DMS153 treated with DMSO at 0.1 percent for 48 hours (cell line): ENCODE measurements around the gene USP15.
A peak's percentile ranks its signal among the peaks of the same experiment; 100 is the strongest.
"Not testable (repeated sequence)": the region's sequence is repeated elsewhere in the genome, so short reads cannot be mapped to it uniquely, and the experiment has no call there.

Experiments
- DNase-seq: peaks from one replicate; lab custom pipeline; 2025; ENCODE audit not compliant: unreplicated experiment; lab: John Stamatoyannopoulos, UW

Gene USP15

DNA sequence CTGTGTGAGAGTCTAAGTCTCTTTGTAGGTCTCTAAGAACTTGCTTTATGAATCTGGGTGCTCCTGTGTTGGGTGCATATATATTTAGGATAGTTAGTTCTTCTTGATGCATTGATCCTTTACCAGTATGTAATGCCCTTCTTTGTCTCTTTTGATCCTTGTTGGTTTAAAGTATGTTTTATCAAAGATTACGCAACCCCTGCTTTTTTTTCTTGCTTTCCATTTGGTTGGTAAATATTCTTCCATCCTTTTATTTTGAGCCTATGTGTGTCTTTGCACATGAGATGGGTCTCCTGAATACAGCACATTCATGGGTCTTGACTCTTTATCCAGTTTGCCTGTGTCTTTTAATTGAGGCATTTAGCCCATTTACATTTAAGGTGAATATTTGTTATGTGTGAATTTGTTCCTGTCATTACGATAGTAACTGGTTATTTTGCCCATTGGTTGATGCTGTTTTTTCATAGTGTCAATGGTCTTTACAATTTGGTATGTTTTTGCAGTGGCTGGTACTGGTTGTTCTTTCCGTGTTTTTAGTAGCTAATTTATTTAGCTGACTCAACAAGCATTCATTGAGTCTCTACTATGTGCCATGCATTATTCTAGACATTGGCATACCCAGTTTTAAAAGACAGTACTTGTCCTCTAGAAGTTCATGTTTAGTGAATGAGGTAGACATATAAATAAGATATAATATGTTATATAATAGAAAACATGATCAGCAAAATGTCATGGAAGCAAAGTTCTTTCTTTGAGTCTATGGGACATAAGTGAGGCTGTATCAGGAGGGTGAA is 108.4 kb downstream of the USP15 start:
- not testable (repeated sequence) for DNase-seq

DNA sequence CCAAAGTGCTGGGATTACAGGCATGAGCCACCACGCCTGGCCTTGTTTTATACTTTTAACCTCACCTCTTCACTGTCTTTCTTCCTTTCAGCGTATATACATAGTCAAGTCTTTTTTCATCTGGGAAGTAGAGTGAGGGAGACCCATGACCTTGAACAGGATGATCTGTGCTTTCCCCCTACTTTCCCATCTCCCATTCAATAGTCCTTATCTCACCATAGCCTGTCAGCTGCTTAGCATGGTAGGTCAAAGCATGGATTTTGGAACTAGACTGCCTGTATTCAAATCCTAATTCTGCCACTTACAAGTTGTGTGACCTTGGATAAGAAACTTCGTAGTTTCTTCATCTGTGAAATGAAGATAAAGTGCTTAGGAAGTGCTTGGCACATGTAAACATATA is 110.0 kb downstream of the USP15 start:
- no peak for DNase-seq

DNA sequence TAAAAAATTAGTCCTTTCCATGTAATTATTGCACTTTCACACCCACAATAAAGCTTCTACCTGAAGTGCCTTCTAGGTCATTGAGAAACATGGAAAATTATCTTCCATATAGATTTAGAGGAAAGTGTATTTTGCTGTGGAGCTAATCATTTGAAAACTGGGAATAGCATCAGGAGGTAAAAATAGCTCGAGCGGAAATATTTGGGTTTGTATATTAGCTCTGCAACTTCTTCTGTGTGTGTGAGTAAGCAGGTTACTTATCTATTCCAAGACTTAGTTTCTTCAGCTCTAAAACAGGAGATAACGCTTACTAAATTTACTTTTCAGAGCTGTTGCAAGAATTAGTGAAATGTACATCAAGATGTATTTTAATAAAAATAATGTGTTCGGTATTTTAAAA is 111.5 kb downstream of the USP15 start:
- DNase-seq, result no peak

DNA sequence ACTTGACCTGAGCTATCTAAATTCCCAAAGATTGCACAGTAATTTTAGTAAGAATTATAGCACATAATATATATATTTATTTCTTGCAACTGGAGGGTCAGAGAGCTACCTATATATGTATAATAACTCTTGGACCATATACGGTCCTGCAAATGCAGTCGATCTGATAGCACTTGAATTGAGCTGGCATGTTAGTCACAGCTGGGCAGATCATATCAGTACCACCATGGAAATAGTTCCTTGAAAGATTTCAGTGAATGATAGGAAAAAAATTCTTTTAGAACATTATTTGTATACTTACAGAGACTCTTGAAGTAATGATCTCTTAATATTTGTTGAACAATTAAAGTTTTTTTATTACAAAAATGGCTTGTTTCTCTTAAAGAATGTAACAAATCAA is 111.9 kb downstream of the USP15 start:
- no peak for DNase-seq

DNA sequence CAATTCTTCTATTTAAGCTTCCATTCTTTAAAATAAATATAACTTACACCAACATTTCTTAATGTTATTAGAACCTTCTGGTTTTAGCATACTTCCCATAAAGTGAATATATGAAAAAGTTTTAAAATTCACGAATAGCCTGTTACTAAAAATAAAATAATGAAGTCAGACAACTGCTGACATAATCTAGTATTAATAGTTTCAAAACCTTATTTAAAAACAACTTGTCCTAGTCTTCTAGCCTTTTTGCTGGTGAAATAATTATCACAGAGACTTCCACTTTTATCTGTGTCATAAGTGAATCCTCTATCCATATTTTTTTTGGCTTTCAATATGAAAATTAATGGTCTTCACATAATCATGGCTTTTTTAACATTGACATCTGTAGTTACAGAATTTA is 112.6 kb downstream of the USP15 start:
- no peak for DNase-seq

DNA sequence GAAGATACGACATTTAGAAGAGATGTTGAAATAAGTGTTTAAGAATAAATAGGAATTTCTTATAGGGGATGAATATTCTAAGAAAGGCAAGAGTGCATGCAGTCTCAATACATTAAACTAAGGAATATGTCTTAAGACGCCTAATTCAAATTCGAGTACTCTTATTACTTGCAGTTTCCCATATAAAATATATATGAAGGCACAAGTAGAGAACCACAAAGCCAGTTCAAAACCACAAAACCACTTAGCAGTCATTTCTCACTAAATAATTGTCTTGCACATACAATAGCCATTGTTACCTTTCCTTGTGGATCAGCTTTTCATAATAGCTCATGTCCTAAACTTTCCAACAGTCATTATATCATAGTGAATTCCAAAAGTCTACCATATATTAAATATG is 115.4 kb downstream of the USP15 start:
- no peak for DNase-seq

DNA sequence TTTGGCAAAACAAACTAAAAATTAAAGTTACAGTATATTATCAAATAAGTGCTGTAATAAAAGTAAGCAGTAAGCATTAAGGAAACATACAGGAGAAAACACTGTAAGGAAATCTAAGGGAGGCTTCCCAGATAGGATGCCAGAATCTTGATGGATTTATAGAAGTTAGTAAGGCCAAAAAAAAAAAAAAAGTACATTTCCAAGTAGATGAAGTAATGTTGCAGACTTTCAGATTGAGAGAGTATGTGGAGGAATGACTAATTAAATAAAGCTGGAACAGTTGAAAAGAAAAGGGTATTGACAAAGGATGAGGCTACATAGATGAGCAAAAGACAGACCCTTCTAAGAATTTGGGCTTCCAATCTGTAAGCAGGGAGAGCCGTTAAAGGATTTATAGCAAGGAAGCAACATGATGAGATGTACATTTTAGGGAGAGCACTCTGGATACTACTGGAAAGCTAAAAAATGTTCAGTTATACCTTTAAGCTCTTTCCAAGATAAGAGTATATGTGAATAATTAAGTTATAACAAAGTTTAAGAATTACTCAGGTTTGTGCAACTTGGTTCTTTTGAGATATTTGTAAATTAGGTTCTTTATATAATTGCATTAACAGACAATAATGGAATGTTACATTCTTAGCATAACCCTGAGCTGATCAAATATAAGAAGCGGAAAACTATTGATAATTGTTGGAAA is 119.0 kb downstream of the USP15 start:
- no peak for DNase-seq

DNA sequence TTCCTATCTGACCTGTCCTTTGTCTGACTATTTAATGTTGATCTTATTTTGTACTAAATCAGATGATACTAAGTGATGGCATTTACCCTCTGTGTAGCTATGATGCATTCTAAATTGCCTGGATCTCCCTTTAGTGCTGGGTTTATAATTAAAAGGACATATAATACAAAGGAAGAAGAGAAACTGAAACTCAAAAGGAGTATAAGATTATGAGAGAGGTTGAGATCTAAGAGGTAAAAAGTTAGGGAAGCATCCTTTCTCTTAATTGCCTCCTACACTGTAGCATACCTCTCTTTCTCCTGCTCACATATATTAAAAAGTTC is 119.5 kb downstream of the USP15 start:
- no peak for DNase-seq

DNA sequence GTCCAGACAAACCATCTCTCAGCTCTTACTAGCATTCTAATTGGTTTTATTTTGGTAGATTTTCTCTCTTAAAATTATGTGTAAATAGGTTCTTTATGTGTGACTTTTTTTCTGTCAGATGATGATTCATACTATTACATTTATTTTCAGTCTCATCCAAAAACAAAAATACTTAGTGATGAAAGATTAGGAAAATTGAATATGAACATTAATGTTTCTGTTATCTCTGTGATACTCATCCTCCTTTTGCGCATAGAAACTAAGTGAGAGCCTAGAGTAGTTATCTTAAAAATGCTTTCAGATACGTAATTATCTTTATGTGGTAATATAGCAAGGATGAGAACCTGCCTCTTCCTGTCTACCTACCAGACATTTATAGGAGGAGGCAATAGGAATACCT is 122.3 kb downstream of the USP15 start:
- DNase-seq, result no peak

DNA sequence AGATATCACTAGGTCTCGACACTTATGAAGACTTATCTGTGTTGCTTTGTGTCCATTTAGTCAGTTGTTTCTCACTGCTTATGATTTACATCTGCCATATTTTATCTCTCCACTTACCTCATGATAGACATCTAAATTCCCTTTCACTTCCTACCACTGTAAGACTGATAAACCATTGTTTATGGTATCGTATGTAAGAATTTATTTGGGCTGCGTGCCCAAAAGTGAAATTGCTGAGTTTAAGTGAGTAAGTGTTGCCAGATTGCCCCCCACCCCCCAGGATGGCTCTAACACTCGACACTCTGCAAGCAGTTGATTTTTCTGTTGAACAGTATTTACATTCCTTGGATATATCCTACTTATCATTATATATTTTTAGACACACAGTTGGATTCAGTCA is 136.5 kb downstream of the USP15 start:
- DNase-seq, result no peak

DNA sequence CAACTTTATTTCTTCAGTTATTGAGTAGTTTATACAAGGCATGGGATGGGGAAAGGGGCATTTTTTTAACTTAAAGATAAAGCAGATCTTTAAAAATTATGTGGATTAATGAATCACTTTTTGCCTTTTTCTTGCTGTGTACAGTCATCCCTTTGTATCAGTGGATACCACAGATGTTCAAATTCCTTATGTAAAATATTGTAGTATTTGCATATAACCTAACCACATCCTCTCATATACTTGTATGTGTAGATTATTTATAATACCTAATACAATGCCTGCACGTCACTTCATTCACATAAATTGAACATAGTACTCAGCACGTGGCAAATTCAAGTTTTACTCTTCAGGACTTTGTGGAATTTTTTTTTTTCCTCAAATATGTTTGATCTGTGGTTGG is 139.9 kb downstream of the USP15 start:
- no peak for DNase-seq

DNA sequence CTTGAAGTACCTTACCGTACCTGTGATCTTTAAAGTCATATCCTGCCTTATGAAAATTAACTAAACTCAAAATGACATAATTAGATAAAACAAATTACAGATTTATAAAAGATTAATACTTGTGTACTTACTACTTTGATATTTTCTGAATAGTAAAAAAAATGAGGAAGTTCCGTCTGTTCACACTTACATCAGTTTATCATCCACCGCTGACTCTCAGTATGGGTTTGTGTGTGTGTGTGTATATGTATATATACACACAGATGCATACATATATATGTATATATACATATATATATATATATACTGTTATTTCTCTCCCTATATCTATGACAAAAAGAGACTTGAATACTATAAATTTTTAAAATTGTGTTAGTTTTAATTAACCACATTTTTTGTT is 141.4 kb downstream of the USP15 start:
- no peak for DNase-seq

DNA sequence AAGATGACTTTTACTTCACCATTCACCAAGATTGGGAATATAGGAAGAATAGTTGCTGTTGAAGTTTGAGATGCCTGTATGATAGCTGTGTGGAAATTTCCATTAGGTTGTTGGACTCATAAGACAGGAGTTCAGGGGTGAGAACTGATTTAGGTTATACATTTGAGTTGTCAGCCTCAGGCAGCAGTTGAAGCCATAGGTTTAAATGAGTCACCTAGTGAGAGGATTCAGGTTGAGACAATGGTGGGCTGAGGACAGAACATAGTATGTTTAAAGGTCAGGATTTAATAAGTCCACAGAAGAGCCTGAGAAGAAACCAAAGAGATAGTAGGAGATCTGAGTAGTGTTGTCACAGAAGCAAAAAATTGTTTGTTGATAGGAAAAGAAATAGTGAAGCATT is 142.8 kb downstream of the USP15 start:
- DNase-seq, result no peak

DNA sequence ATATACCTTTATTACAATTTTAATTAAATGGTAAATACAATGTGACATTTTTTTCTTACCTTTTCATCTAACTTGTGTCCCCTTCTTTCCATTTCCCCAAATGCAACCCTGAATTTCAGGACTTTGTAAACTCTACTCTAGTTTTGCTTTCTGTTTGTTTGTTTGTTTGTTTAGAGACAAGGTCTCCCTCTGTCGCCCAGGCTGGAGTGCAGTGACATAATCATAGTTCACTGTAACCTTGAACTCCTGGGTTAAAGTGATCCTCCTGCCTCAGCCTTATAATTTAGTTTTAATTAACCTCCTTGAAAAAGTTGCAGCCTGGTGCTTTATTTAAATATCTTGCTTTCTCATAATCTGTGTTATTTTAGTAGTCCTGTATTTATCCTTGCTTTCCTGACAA is 147.4 kb downstream of the USP15 start:
- no peak for DNase-seq

DNA sequence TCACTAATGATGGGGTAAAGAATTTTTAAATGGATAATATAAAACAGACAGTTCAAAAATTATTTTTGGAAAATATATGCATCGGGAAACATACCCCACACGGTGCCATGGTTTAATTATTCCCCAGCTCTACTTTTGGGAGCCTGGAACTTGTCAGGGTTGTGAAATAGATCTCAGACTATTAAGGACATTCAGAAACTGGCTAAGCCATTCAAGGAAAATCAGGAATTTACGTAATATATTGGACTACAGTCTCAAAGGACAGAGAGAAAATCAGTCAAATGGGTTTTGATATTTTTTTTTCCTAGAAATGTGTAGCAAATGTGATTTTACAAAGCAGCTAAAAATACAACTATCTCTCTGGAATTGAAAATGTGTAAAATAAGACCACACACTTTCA is 148.9 kb downstream of the USP15 start:
- DNase-seq, result no peak

DNA sequence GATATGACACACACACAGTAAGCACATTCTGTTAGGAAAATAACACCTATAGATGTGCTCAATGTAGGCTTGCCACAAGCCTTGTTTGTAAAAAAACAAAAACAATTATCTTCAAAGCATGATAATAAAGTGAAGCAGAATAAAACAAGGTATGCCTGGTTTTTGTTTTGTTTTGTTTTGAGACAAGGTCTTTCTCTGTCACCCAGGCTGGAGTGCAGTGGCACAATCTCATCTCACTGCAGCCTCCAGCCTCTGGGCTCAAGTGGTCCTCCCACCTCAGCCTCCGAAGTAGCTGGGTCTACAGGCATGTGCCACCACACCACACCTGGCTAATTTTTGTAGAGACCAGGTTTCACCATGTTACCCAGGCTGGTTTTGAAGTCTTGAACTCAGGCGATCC is 154.0 kb downstream of the USP15 start:
- DNase-seq, result no peak

DNA sequence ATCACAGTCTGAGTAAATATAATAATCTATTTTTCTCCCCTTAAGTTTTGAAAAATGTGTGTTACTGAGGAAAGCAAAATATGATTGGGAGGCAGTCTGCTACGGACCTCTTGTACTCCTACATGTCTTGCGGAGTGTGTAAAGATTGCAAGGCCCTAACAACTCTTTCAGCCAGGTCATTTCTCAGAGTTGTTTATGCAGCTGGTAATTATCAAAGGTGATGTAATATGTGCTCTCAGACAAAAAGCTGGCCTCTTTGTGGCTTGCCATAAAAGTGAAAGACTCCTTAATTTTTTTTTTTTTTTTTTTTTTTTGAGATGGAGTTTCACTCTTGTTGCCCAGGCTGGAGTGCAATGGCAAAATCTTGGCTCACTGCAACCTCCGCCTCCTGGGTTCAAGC is 165.9 kb downstream of the USP15 start:
- DNase-seq, result no peak

DNA sequence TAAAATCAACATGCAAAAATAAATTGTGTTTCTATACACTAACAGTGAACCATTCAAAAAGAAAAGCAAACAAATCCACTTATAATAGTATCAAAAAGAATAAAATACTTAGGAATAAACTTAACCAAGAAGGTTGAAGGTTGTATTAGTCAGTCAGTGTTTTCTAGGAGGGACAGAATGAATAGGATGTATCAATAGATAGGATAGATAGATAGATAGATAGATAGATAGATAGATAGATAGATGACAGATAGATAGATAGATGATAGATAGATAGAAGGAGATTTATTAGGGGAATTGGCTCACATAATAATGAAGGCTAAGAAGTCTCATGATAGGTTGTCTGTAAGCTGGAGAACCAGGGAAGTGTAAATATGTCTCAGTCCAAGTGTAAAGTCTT is 169.3 kb downstream of the USP15 start:
- no peak for DNase-seq

DNA sequence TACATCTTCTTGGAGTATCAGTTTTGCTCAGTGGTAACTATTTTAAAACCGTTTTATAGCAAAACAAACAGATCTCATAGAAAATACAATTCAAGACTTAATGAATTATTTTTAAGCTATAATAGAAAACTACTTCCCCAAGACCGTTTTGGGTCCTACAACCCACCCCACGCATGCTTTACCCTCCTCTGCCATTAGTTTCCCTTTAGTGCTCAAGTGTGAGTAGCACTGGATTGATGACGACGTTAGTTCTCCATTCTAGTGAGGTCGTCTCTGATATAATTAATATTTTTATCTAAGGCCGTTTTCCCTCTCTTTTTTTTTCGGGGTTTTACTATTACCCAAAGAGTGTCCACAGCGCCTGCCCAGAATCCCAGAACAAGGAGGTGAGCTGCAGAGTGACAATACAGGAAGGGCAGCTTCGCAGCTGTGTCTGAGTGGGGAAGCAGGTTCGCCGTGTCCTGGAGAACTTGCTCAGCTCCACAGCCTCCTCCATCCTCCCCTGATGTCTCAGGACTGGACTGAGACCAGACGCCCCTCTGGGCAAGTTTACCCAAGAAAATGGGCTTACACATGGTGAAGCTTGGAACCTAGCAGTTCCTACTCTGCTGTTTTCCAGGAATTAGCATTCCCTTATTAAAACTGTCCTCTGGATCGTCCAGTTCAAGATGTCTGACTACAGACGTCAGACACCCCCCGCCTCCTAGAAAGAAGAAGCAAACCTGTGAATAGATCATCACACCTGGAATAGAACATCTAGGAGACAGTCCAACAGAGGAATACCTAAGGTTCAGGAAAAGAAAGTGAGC is 174.5 kb downstream of the USP15 start:
- DNase-seq, result peak; percentile 0

DNA sequence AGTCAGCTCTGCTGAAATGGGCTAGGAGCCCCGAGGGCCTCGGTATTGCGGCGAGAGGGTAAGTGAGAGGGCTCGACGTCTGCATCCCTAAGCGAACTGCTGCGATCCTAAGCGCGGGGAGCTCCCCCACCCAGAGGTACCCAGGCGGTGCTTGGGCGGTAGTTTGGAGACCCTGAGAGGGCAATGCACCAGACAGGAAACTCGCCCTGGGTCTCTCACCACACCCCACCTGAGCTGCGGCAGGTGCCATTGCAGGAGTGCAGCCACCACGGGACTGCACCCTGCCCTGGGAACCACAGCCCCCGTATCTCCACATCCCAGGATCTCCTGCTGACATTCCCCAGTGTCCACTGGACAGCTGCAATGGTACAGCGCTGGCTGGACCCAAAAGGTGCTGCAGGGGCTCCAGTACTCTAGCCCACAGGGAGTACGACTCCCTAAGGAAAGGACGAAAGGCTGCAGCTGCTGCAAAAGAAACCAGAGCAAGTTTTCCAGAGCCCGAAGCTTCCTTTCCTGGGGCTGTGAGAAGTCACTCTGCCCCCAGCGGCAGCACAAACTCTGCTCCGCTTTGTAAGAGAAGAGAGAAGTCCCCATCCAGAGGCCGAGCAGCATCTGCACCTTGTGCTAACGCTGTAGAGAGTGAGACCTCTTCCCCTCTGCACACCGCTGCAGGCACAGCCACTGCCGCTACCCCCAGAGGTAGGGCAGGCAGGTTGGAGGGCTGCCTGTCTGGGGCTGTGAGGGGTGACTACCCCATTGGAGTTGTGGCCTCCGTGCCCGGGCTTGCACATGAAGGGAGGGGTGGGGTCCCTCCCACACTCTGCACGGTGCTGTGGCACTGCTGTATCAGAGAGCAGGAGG is 175.3 kb downstream of the USP15 start:
- DNase-seq, result peak; percentile 8

DNA sequence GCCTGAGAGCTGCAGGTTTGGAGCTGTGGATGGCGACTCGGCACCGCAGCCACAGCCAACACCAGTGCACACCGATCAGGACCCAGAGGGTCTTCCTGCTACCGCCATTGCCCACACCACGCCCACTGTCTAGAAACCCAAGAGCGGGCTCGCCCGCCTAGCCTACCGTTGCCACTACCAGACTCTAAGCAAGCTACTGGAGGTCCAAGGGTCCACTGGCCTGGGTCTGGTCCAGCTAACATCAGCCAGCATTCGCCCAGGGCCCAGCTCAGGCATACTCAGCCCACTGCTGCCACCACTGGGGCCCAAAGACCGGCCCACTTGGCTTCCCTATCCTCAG is 175.9 kb downstream of the USP15 start:
- DNase-seq, result no peak
